WTC11 (cell line): ENCODE results near the gene COPZ2. TPM values are rescaled to one million over a fixed set of nuclear protein-coding genes. Genes with fewer than 3 reads are reported as not detected.

Experiments used
- ATAC-seq: fragments of 200-7000 bp; cut with Tn5 transposase; 2 replicates; pipeline ENCODE4 v1.10.0; 2021; ENCODE audit warnings: mild to moderate bottlenecking, moderate library complexity
- CTCF ChIA-PET: fragments of 300-600 bp; sonication (Branson Sonifier 250); formaldehyde crosslinking; loops from one replicate; lab custom pipeline; 2021; ENCODE audit warnings: antibody characterized with exemption; lab: Charles Lee
- POLR2A ChIA-PET: fragments of 350-600 bp; sonication (Branson Sonifier 250); formaldehyde crosslinking; loops from one replicate; lab custom pipeline; 2021; ENCODE audit warnings: antibody characterized with exemption; lab: Charles Lee
- DNase-seq: peaks from one replicate; pipeline ENCODE4 v3.0.0; 2021; ENCODE audit warnings: low spot score
- H3K27ac Mint-ChIP-seq: 2 replicates; pipeline ENCODE4 v1.8.0; 2021; ENCODE audit warnings: mixed read lengths
- H3K27me3 Mint-ChIP-seq: 2 replicates; pipeline ENCODE4 v1.8.0; 2021; ENCODE audit warnings: low read depth, mild to moderate bottlenecking, moderate library complexity, mixed read lengths
- H3K36me3 Mint-ChIP-seq: 2 replicates; pipeline ENCODE4 v1.8.0; 2021; ENCODE audit warnings: mixed read lengths
- H3K4me1 Mint-ChIP-seq: 2 replicates; pipeline ENCODE4 v1.8.0; 2022; ENCODE audit warnings: mixed read lengths
- H3K4me3 Mint-ChIP-seq: 2 replicates; pipeline ENCODE4 v1.8.0; 2021; ENCODE audit warnings: mild to moderate bottlenecking, moderate library complexity, mixed read lengths
- H3K9me3 Mint-ChIP-seq: 2 replicates; pipeline ENCODE4 v1.8.0; 2021; ENCODE audit warnings: mixed read lengths
- ARID4B ChIP-seq: sonication (generic); formaldehyde crosslinking; IDR thresholded peaks from 2 replicates; pipeline ENCODE4 v1.8.0; 2023; ENCODE audit warnings: missing genetic modification reagents, mild to moderate bottlenecking, borderline replicate concordance
- ATF1 ChIP-seq: sonication (generic); formaldehyde crosslinking; IDR thresholded peaks from 2 replicates; pipeline ENCODE4 v1.8.1; 2023; ENCODE audit warnings: mild to moderate bottlenecking, moderate library complexity, missing genetic modification reagents
- CBFB ChIP-seq: sonication (generic); formaldehyde crosslinking; IDR thresholded peaks from 2 replicates; pipeline ENCODE4 v1.8.1; 2022; ENCODE audit warnings: mild to moderate bottlenecking, low read depth, missing genetic modification reagents
- ELF4 ChIP-seq: sonication (generic); formaldehyde crosslinking; IDR thresholded peaks from 2 replicates; pipeline ENCODE4 v1.8.1; 2022; ENCODE audit warnings: low read depth, mild to moderate bottlenecking, moderate library complexity, missing genetic modification reagents
- EMX1 ChIP-seq: fragments of 250-450 bp; sonication (Bioruptor Pico); IDR thresholded peaks from 2 replicates; pipeline ENCODE4 v1.8.0; 2021; ENCODE audit warnings: mild to moderate bottlenecking
- ESRRA ChIP-seq: sonication (generic); formaldehyde crosslinking; IDR thresholded peaks from 2 replicates; pipeline ENCODE4 v1.8.1; 2022; ENCODE audit warnings: mild to moderate bottlenecking, missing genetic modification reagents, borderline replicate concordance
- FOXP4 ChIP-seq: sonication (generic); formaldehyde crosslinking; IDR thresholded peaks from 2 replicates; pipeline ENCODE4 v1.8.0; 2022; ENCODE audit warnings: mild to moderate bottlenecking, missing genetic modification reagents
- HMGA2 ChIP-seq: fragments of 250-450 bp; sonication (Bioruptor Pico); IDR thresholded peaks from 2 replicates; pipeline ENCODE4 v1.4.0; 2021; ENCODE audit warnings: mild to moderate bottlenecking, moderate library complexity
- JUN ChIP-seq: sonication (generic); formaldehyde crosslinking; IDR thresholded peaks from 2 replicates; pipeline ENCODE4 v1.8.0; 2023; ENCODE audit warnings: mild to moderate bottlenecking, missing genetic modification reagents
- NFATC4 ChIP-seq: fragments of 250-450 bp; sonication (Bioruptor Pico); IDR thresholded peaks from 2 replicates; pipeline ENCODE4 v1.9.0; 2021; ENCODE audit warnings: mild to moderate bottlenecking
- NR3C1 ChIP-seq: sonication (generic); formaldehyde crosslinking; conservative IDR thresholded peaks from 2 replicates; pipeline ENCODE4 v1.8.1; 2023; ENCODE audit warnings: low read depth, mild to moderate bottlenecking, missing genetic modification reagents
- PREB ChIP-seq: sonication (generic); formaldehyde crosslinking; IDR thresholded peaks from 2 replicates; pipeline ENCODE4 v1.8.1; 2022; ENCODE audit warnings: mild to moderate bottlenecking, missing genetic modification reagents, moderate library complexity, borderline replicate concordance
- SP1 ChIP-seq: sonication (generic); formaldehyde crosslinking; conservative IDR thresholded peaks from 2 replicates; pipeline ENCODE4 v1.8.1; 2022; ENCODE audit warnings: missing genetic modification reagents
- USF2 ChIP-seq: sonication (generic); formaldehyde crosslinking; IDR thresholded peaks from 2 replicates; pipeline ENCODE4 v1.8.1; 2023; ENCODE audit warnings: mild to moderate bottlenecking, missing genetic modification reagents, moderate library complexity
- total RNA-seq: library from RNA; stranded (reverse); gene quantifications from 3 replicates; pipeline ENCODE4 v1.2.3, GENCODE V29; 2021
- TF ChIP-seq, protein P1 (sequence below): sonication (generic); formaldehyde crosslinking; conservative IDR thresholded peaks from 2 replicates; pipeline ENCODE4 v1.8.1; 2023; ENCODE audit warnings: mild to moderate bottlenecking, low read depth, missing genetic modification reagents, moderate library complexity
- TF ChIP-seq, protein P2 (sequence below): sonication (generic); formaldehyde crosslinking; IDR thresholded peaks from 2 replicates; pipeline ENCODE4 v1.8.0; 2022; ENCODE audit warnings: mild to moderate bottlenecking, missing genetic modification reagents

COPZ2 gene
- total RNA-seq, 1 experiment from 2014 or later: 0.44 TPM

GRCh38 chr17:48062273-48062672, 24.7 kb upstream of the COPZ2 start:
- ChIA-PET POLR2A (interaction anchor here (1.0 to 5.5 kb wide), 2 partner anchors 8 to 14 kb away, joined by 5 to 32 read pairs; partner anchors contain the start of gene NFE2L1), CTCF (interaction anchor here (0.9 to 6.6 kb wide), 3 partner anchors 26 to 84 kb away, joined by 4 to 66 read pairs (median 6); no protein-coding TSS in a partner anchor)
- peaks cover 14% of the 10 kb centered on the region for H3K4me1 Mint-ChIP-seq
- H3K27ac Mint-ChIP-seq: peak overlapping the region; percentile 71; the same call in 1 of the 2 replicates
- peaks cover 65% of the 10 kb centered on the region for H3K36me3 Mint-ChIP-seq
- no peak for ATAC-seq
- no peak for TF ChIP-seq SP1
- no peak overlapping the region for H3K4me3 Mint-ChIP-seq
- H3K27me3 Mint-ChIP-seq: no peaks in the 10 kb centered on the region
- no peaks in the 10 kb centered on the region for H3K9me3 Mint-ChIP-seq
- no peak for DNase-seq

DNA sequence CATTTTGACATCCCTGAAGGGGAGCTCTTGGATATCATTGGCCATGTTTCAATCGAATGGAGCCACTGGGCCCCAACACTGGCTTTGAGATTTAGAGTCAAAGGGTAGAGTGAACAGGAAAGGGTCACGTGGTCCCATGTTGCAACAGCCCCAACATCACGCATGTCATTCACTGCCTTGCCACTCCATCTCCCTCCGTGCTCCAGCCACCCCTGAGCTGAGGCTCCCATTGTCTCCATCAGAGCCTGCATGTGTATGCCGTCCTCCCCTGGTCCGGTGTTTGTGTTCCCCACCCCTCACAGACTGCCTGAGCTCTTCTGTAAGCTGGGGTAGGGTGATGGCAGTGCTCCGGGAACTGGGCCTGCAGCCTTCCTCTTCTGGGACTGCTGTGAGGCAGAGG, 22.7 kb upstream of the COPZ2 start:
- POLR2A ChIA-PET: interaction anchor here (5.5 kb wide), 1 partner anchor 12 kb away, joined by 32 read pairs; the partner anchor contains the start of gene NFE2L1
- Mint-ChIP-seq H3K4me3 (no peak overlapping the region), H3K36me3 (peaks cover 72% of the 10 kb centered on the region), H3K27me3 (no peaks in the 10 kb centered on the region), H3K9me3 (no peaks in the 10 kb centered on the region), H3K27ac (peak overlapping the region; percentile 65; the same call in 1 of the 2 replicates), H3K4me1 (peaks cover 25% of the 10 kb centered on the region)
- no peak for TF ChIP-seq ATF1 (CRISPR knock-in tag)
- TF ChIP-seq, protein P1, sequence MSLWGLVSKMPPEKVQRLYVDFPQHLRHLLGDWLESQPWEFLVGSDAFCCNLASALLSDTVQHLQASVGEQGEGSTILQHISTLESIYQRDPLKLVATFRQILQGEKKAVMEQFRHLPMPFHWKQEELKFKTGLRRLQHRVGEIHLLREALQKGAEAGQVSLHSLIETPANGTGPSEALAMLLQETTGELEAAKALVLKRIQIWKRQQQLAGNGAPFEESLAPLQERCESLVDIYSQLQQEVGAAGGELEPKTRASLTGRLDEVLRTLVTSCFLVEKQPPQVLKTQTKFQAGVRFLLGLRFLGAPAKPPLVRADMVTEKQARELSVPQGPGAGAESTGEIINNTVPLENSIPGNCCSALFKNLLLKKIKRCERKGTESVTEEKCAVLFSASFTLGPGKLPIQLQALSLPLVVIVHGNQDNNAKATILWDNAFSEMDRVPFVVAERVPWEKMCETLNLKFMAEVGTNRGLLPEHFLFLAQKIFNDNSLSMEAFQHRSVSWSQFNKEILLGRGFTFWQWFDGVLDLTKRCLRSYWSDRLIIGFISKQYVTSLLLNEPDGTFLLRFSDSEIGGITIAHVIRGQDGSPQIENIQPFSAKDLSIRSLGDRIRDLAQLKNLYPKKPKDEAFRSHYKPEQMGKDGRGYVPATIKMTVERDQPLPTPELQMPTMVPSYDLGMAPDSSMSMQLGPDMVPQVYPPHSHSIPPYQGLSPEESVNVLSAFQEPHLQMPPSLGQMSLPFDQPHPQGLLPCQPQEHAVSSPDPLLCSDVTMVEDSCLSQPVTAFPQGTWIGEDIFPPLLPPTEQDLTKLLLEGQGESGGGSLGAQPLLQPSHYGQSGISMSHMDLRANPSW: no peak
- TF ChIP-seq USF2 (CRISPR knock-in tag): no peak
- no peak for TF ChIP-seq ARID4B
- TF ChIP-seq, protein P2, sequence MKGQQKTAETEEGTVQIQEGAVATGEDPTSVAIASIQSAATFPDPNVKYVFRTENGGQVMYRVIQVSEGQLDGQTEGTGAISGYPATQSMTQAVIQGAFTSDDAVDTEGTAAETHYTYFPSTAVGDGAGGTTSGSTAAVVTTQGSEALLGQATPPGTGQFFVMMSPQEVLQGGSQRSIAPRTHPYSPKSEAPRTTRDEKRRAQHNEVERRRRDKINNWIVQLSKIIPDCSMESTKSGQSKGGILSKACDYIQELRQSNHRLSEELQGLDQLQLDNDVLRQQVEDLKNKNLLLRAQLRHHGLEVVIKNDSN (CRISPR knock-in tag): no peak
- TF ChIP-seq NR3C1 (CRISPR knock-in tag): no peak
- TF ChIP-seq HMGA2 (CRISPR knock-in tag): no peak
- TF ChIP-seq PREB (CRISPR knock-in tag): no peak
- no peak for TF ChIP-seq EMX1 (CRISPR knock-in tag)
- no peak for TF ChIP-seq FOXP4
- no peak for TF ChIP-seq CBFB
- no peak for TF ChIP-seq ELF4 (CRISPR knock-in tag)
- TF ChIP-seq ESRRA (CRISPR knock-in tag): no peak
- TF ChIP-seq JUN: no peak
- no peak for TF ChIP-seq NFATC4 (CRISPR knock-in tag)
- CTCF ChIA-PET: interaction anchor here (2.3 kb wide), 1 partner anchor 24 kb away, joined by 6 read pairs; no protein-coding TSS in a partner anchor
- DNase-seq (no peak), ATAC-seq (no peak)
